COR-L47 (cell line): Measurements from ENCODE around the gene GBP2.
"Not testable (repeated sequence)": the region's sequence is repeated elsewhere in the genome, so short reads cannot be mapped to it uniquely, and the experiment has no call there.

ENCODE experiments used
- DNase-seq: peaks from one replicate; lab custom pipeline; 2025; lab: John Stamatoyannopoulos, UW

Gene GBP2

GRCh38 chr1:89125913-89126580 is at the start of gene GBP2:
Gene GBP2, minus strand, starts transcription at chr1:89126114. Its CDS starts 4,148 bp downstream, at chr1:89121966.
- DNase-seq = no peak

GRCh38 chr1:89174491-89174890 is 48.6 kb upstream of the GBP2 start:
- no peak for DNase-seq

- DNase-seq = no peak
Measured at GRCh38 chr1:89172468-89173143, 46.7 kb upstream of the GBP2 start.

GRCh38 chr1:89171067-89171438 is 45.1 kb upstream of the GBP2 start:
- no peak for DNase-seq

GRCh38 chr1:89170170-89171066 is 44.5 kb upstream of the GBP2 start:
- no peak for DNase-seq

GRCh38 chr1:89169166-89169565 is 43.3 kb upstream of the GBP2 start:
- DNase-seq = no peak

- DNase-seq = no peak
Measured at GRCh38 chr1:89167590-89168230, 41.8 kb upstream of the GBP2 start.

GRCh38 chr1:89166705-89167104 is 40.8 kb upstream of the GBP2 start:
- DNase-seq = no peak

- DNase-seq = no peak
Measured at GRCh38 chr1:89165811-89166210, 39.9 kb upstream of the GBP2 start.

- no peak for DNase-seq
Measured at GRCh38 chr1:89151047-89151446, 25.1 kb upstream of the GBP2 start.

- DNase-seq = no peak
Measured at GRCh38 chr1:89149976-89150375, 24.1 kb upstream of the GBP2 start.

GRCh38 chr1:89149229-89149628 is 23.3 kb upstream of the GBP2 start:
- DNase-seq = no peak

GRCh38 chr1:89147678-89148658 is 22.1 kb upstream of the GBP2 start:
- DNase-seq = no peak

GRCh38 chr1:89146721-89147120 is 20.8 kb upstream of the GBP2 start:
- no peak for DNase-seq

GRCh38 chr1:89143484-89143883 is 17.6 kb upstream of the GBP2 start:
- DNase-seq = no peak

GRCh38 chr1:89142160-89142559 is 16.2 kb upstream of the GBP2 start:
- DNase-seq = no peak

GRCh38 chr1:89133747-89134146 is 7.8 kb upstream of the GBP2 start:
- no peak for DNase-seq

GRCh38 chr1:89130716-89131115 is 4.8 kb upstream of the GBP2 start:
- DNase-seq = no peak

- DNase-seq = no peak
Measured at GRCh38 chr1:89129911-89130310, 4.0 kb upstream of the GBP2 start.

GRCh38 chr1:89128003-89128458 is 2.1 kb upstream of the GBP2 start:
- not testable (repeated sequence) for DNase-seq
